Measurements from ENCODE around the gene ZDHHC14.
"Not testable (repeated sequence)": the region's sequence is repeated elsewhere in the genome, so short reads cannot be mapped to it uniquely, and the experiment has no call there.

ZDHHC14 gene

DNA sequence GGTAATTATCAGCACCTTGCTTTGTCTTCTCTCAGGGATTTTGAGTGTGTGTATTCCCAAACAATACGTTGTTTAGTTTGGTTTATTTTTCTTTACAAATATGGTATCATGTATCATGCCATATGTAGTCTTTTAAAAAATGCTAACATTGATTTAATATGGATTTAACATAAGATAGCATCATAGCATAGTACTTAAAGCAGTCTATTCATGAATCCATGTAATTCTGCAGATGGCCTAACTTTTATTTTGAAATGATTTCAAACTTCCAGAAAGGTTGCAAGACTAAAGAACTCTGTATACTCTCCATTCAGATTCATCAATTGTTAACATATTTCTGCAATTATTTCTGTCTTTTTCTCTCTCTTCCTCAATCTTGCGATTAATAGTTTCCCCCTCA is 7.9 kb downstream of the ZDHHC14 start:
- TF ChIP-seq ZFX (IDR thresholded peaks at IDR 0.05; ENCODE audit: borderline replicate concordance) = no peak
- TF ChIP-seq, protein P1, sequence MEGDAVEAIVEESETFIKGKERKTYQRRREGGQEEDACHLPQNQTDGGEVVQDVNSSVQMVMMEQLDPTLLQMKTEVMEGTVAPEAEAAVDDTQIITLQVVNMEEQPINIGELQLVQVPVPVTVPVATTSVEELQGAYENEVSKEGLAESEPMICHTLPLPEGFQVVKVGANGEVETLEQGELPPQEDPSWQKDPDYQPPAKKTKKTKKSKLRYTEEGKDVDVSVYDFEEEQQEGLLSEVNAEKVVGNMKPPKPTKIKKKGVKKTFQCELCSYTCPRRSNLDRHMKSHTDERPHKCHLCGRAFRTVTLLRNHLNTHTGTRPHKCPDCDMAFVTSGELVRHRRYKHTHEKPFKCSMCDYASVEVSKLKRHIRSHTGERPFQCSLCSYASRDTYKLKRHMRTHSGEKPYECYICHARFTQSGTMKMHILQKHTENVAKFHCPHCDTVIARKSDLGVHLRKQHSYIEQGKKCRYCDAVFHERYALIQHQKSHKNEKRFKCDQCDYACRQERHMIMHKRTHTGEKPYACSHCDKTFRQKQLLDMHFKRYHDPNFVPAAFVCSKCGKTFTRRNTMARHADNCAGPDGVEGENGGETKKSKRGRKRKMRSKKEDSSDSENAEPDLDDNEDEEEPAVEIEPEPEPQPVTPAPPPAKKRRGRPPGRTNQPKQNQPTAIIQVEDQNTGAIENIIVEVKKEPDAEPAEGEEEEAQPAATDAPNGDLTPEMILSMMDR (IDR thresholded peaks at IDR 0.05) = no peak
- H3K27ac ChIP-seq = no peak overlapping the region

DNA sequence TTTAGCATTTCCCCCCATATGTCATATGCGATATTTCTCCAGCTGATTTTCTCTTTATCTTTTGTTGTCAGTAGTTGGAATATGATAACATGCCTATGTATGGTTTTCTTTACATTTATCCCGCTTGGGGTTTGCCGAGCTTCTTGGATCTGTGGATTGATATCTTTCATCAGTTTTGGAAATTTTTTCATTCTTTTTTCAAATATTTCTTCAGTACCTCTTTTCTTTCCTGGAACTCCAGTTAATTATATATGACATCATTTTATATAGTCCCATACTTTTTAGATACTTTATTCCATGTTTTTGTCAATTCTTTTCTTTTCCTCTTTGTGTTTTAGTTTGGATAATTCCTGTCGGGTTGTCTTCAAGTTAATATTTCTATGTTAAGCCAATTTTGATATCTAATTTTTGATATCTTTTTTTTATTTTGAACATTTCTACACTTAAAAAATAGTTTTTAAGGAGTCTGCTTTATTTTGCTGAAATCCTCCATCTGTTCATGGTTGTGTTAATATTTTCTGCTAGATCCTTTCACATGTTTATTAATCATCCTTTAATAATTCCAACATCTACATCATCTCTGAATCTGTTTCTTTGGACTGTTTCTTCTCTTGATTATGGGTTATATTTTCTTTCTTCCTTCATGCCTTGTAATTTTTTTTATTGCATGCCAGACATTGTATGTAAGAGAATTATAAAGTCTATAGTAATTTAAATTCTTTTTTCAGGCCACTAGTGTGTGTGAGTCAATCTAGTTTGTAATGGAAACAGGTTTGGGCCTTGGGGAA is 9.5 kb downstream of the ZDHHC14 start:
- TF ChIP-seq, protein P1 (IDR thresholded peaks at IDR 0.05) = no peak
- TF ChIP-seq ZFX (IDR thresholded peaks at IDR 0.05; ENCODE audit: borderline replicate concordance) = no peak
- no peak overlapping the region for H3K27ac ChIP-seq

DNA sequence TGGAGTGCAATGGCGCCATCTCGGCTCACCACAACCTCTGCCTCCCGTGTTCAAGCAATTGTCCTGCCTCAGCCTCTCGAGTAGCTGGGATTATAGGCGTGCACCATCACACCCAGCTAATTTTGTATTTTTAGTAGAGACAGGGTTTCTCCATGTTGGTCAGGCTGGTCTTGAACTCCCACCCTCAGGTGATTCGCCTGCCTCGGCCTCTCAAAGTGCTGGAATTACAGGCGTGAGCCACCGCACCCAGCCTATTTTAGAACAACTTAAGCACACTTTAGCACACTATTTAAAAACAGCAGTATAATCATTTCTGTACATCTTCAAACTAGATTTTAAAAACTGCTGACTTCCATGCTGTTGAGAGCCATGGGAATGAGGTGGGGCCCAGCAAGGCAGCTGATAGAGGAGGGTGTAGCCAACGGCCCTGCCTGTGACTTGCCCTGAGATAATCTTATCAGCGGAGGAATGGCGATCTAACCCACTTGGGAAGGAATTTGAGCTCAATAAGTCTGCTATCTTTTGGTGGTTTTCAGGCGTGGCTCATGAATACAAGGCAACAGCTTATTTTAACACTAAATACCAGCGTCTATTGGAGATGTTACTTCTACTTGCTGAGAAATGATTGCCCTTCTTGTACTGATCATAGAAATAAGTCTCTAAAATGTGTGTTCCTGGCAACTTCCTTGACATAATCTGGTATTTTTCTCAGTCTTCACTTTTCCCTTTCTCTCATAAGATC is 12.1 kb downstream of the ZDHHC14 start:
- no peak for TF ChIP-seq ZFX (IDR thresholded peaks at IDR 0.05; ENCODE audit: borderline replicate concordance)
- TF ChIP-seq, protein P1 (IDR thresholded peaks at IDR 0.05) = no peak
- no peak overlapping the region for H3K27ac ChIP-seq

DNA sequence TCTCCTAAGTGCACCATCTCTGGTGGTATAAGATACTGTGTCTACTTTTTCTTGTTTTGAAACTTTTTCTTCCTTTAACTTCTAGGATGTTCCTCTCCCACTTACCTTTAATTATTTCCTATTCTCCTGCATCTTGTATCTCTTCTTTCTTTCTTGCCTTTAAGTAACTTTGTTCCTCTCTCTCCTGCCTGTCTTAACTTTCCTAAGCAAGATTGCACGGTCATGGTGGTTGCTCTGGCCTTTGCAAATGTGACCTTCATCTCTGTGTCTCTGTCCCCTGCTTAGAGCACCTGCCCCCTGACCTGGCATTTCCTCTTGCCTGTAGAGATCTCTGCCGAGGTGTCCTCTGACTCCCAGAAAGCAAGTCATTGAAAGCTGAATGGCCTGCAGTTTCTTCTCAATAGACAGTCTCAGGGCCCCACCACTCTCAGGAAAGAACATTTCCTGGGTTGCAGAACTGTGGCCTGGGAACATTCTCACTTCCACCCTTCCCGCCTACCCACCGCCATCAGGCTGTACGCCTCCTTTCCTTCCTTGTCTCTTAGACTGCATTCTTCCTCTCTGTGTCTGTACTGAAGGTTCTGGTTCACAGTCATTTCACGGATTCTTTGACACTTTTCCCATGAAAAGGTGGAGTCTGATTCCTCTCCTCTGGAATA is 12.8 kb downstream of the ZDHHC14 start:
- H3K27ac ChIP-seq = no peak overlapping the region
- TF ChIP-seq ZFX (IDR thresholded peaks at IDR 0.05; ENCODE audit: borderline replicate concordance) = no peak
- TF ChIP-seq, protein P1 (IDR thresholded peaks at IDR 0.05) = no peak

DNA sequence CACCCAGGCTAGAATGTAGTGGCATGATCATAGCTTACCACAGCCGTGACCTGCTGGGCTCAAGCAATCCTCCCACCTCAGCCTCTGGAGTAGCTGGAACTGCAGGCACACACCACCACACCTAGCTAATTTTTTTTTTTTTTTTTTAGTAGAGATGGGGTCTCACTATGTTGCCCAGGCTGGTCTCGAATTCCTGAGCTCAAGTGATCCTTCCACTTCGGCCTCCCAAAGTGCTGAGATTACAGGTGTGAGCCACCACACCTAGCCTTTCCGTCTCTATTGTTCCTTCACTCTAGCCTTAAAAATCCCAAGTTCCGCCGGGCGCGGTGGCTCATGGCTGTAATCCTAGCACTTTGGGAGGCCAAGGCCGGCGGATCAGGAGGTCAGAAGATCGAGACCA is 14.2 kb downstream of the ZDHHC14 start:
- H3K27ac ChIP-seq = not testable (repeated sequence)

DNA sequence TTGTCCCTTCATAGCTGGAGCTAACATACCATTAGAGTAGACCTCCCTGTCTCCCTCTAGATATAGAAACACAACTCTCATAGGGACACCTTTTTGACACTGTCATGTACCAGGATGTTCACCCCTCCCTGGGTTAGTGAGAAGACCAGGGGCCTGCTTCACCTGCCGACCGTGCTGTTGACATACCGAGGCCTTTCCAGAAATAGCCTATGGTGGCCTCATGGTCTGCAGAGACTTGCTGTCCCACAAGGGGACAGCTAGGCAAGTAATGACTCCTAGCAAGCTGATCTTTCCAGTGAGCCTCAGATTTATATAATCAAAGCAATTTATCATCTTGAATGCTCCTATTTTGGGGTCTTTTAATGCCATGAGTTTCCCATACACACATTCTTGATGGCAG is 15.0 kb downstream of the ZDHHC14 start:
- H3K27ac ChIP-seq = no peak overlapping the region
- TF ChIP-seq, protein P1 (IDR thresholded peaks at IDR 0.05) = no peak
- TF ChIP-seq ZFX (IDR thresholded peaks at IDR 0.05; ENCODE audit: borderline replicate concordance) = no peak

DNA sequence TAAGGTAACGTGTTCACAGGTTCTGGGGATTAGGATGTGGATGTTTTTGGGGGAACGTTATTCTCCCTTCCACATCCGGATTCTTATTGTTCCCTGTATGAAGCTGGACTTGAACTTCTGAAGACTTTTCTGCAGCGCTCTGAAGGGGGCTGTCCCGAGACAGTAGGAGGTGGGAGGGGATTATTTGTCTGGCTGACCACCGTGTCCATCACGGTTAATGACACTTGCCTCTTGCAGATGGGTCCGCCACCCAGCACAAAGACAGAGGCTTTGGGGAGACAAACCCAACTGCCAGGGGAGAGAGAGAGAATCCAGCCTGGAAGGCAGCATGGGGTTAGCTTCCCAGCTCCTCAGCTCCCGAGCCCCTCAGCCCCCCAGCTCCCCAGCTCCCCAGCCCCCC is 16.7 kb downstream of the ZDHHC14 start:
- TF ChIP-seq, protein P1 (IDR thresholded peaks at IDR 0.05) = no peak
- no peak for TF ChIP-seq ZFX (IDR thresholded peaks at IDR 0.05; ENCODE audit: borderline replicate concordance)

More for the DNA sequence above, 16.7 kb downstream of the ZDHHC14 start:
- no peak overlapping the region for H3K27ac ChIP-seq

Measured in 22Rv1 (cell line).